ENCODE measurements around the gene AQP2. TPM values are rescaled to one million over a fixed set of nuclear protein-coding genes. Genes with fewer than 3 reads are reported as not detected.

AQP2 gene
- total RNA-seq, 4 donors from 2014 or later = 0.12 TPM; not detected in 3

DNA sequence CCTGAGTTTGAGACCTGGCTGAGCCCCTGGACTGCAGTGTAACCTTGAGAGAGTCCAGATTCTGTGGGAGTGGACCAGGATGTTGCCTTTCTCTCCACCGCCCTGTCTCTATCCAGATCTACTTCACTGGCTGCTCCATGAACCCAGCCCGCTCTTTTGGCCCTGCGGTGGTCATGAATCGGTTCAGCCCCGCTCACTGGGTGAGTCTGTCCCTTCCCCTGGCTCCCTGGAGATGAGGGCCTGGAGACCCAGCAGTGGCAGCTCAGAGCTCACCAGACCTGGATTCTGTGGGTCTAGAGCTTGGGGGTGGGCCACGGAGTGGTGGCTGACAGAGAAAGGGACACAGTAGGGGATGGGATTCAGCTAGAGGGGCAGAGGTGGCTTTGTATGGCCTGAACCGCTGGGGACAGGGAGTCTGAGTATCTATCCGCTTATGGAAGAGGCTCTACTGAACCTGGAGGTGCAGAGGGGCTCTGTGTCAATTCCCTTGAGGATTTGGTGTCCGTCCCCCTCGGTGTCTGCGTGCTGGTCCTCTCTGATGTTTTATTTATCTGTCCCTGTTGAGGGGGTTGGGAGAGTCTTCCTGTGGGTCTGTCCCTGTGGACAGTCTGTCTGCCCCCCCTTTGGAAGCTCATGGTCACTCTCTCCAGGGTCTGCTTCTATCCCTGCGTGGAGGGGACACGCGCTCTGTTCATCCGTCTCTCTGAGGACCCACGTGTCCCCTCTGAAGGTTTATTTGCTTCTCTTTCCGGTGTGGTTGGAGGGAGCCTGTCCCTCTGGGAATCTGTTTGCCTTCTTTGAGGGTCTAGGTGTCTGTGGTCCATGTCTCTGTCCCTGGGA lies 13.7 kb downstream of the AQP2 start:
- Histone ChIP-seq H3K4me3 (no peak overlapping the region), H3K27me3 (peaks cover 42% of the 10 kb centered on the region), H3K4me1 (peaks cover 0 to 28% (median 14%) of the 10 kb centered on the region in 3 donors), H3K9me3 (no peaks in the 10 kb centered on the region), H3K36me3 (no peaks in the 10 kb centered on the region), H3K27ac (no peak overlapping the region)
- WGBS, 2 donors (ENCODE audit: low coverage in 1 of 2) = 89 to 100% methylated on average over 3 to 7 of the region's 17 CpGs
- no peak for ATAC-seq
- no peak for TF ChIP-seq CTCF (IDR thresholded peaks at IDR 0.05)
- no peak for TF ChIP-seq POLR2A (IDR thresholded peaks at IDR 0.05)
- TF ChIP-seq EP300 (IDR thresholded peaks at IDR 0.05) = no peak
- no peak for TF ChIP-seq POLR2AphosphoS5 (IDR thresholded peaks at IDR 0.05)

DNA sequence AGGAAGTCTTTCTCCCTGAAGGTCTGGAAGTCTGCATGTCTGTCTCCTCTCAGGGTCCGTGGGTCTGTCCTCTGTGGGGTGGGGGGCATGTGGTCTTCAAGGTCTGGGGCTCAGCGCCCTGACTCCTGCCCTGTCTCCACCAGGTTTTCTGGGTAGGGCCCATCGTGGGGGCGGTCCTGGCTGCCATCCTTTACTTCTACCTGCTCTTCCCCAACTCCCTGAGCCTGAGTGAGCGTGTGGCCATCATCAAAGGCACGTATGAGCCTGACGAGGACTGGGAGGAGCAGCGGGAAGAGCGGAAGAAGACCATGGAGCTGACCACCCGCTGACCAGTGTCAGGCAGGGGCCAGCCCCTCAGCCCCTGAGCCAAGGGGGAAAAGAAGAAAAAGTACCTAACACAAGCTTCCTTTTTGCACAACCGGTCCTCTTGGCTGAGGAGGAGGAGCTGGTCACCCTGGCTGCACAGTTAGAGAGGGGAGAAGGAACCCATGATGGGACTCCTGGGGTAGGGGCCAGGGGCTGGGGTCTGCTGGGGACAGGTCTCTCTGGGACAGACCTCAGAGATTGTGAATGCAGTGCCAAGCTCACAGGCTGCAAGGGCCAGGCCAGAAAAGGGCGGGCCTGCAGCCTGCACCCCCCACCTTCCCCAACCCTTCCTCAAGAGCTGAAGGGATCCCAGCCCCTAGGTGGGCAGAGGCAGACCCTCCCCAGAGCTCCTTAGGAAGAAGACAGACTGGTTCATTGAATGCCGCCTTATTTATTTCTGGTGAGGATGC lies 14.5 kb downstream of the AQP2 start:
- no peaks in the 10 kb centered on the region for H3K9me3 ChIP-seq
- no peak for ATAC-seq
- 20 to 80% methylated on average over 1 to 2 of the region's 13 CpGs for WGBS, 2 donors (ENCODE audit: low coverage in 1 of 2)
- no peaks in the 10 kb centered on the region for H3K36me3 ChIP-seq
- peaks cover 0 to 28% (median 14%) of the 10 kb centered on the region in 3 donors for H3K4me1 ChIP-seq
- no peak overlapping the region for H3K4me3 ChIP-seq
- no peak for TF ChIP-seq CTCF (IDR thresholded peaks at IDR 0.05)
- TF ChIP-seq EP300 (IDR thresholded peaks at IDR 0.05) = no peak
- no peak for TF ChIP-seq POLR2A (IDR thresholded peaks at IDR 0.05)
- TF ChIP-seq POLR2AphosphoS5 (IDR thresholded peaks at IDR 0.05) = no peak
- peaks cover 42% of the 10 kb centered on the region for H3K27me3 ChIP-seq
- no peak overlapping the region for H3K27ac ChIP-seq

GRCh38 chr12:49965836-49966235 lies 15.3 kb downstream of the AQP2 start:
- H3K4me1 ChIP-seq = peaks cover 0 to 24% (median 13%) of the 10 kb centered on the region in 3 donors
- H3K27ac ChIP-seq = no peak overlapping the region
- no peaks in the 10 kb centered on the region for H3K9me3 ChIP-seq
- TF ChIP-seq EP300 (IDR thresholded peaks at IDR 0.05) (no peak), POLR2A (IDR thresholded peaks at IDR 0.05) (no peak), CTCF (IDR thresholded peaks at IDR 0.05) (no peak), POLR2AphosphoS5 (IDR thresholded peaks at IDR 0.05) (no peak)
- H3K27me3 ChIP-seq = peaks cover 37% of the 10 kb centered on the region
- H3K36me3 ChIP-seq = no peaks in the 10 kb centered on the region
- H3K4me3 ChIP-seq = no peak overlapping the region
- WGBS, 2 donors (ENCODE audit: low coverage in 1 of 2) = 17% methylated on average over 1 of the region's 6 CpGs; no CpG with 5 or more reads in 1 of the 2 donors
- no peak for ATAC-seq

- H3K36me3 ChIP-seq = no peaks in the 10 kb centered on the region
- peaks cover 0 to 17% (median 8%) of the 10 kb centered on the region in 3 donors for H3K4me1 ChIP-seq
- H3K4me3 ChIP-seq = no peak overlapping the region
- TF ChIP-seq POLR2A (IDR thresholded peaks at IDR 0.05) (no peak), POLR2AphosphoS5 (IDR thresholded peaks at IDR 0.05) (no peak), EP300 (IDR thresholded peaks at IDR 0.05) (no peak)
- no peaks in the 10 kb centered on the region for H3K9me3 ChIP-seq
- H3K27ac ChIP-seq = no peak overlapping the region
- WGBS, 2 donors (ENCODE audit: low coverage in 1 of 2) = 46% methylated on average over 11 of the region's 16 CpGs; no CpG with 5 or more reads in 1 of the 2 donors
- ATAC-seq = no peak
- peaks cover 30% of the 10 kb centered on the region for H3K27me3 ChIP-seq
Measured at GRCh38 chr12:49966511-49967041, 16.0 kb downstream of the AQP2 start.

All from gastroesophageal sphincter (tissue), 4 donors.